Measurements from ENCODE around the gene HPD.
A peak's percentile ranks its signal among the peaks of the same experiment; 100 is the strongest.

Gene HPD

DNA sequence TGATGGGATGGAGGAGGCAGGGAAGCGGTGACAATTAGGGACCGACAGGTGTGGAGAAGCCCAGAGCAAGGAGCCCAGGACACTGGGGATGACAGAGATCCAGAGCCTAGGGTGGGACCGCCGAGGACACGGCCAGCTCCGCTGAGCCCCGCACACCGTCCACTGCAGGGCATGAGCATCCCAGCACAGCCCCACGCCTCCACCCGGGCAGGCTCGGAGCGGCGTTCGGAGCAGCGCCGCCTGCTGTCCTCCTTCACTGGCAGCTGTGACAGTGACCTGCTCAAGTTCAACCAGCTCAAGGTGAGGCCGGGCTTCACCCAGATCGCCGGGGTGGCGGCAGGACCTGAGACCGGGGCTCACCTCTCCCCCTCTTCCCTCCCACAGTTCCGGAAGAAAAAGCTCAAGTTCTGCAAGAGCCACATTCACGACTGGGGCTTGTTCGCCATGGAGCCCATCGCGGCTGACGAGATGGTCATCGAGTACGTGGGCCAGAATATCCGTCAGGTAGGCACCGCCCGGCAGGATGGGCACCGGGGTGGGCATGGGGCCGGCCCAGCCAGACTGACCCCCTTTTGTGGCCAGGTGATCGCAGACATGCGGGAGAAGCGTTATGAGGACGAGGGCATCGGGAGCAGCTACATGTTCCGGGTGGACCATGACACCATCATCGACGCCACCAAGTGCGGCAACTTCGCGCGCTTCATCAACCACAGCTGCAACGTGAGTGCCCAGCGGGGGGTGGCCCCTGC is 31.1 kb downstream of the HPD start:
- no peak for DNase-seq

DNA sequence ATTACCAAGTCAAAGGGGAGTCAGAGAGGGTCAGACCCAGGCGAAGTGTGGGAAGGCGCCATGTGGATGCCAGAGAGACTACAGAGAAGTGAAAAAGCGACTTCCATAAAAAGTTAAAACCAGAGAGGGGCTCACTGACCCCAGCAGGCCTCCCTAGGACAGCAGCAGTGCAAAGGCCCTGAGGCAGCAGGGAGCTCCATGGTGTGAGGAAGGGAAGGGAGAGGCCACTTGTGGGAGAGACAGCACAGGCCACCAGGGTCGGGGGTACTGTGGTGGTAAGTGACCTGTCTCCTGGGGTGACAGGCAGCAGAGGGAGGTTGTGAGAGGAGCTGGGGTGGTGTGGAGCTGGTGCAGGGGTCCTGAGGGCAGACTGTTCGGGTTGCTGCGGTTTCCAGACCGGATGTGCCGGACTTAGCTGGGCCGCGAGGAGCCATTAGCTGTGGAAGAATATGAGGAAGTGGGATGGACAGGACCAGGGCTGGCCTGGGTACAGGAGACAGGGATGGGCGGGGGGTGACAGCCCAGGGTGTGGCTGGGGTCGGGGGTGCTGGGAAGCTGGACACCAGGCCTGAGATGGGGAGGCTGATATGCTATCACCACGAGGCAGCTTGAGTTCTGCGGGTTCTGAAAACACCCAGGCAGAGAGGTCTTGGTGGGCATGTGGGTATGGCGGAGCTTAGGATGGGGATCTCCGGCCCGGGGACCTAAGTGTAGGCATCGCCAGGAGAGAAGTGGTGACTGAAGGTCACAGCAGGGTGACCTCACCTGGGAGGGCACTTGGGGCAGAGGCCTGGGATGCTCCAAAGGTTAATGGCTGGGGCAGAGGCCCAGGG is 32.1 kb downstream of the HPD start:
- DNase-seq: no peak

DNA sequence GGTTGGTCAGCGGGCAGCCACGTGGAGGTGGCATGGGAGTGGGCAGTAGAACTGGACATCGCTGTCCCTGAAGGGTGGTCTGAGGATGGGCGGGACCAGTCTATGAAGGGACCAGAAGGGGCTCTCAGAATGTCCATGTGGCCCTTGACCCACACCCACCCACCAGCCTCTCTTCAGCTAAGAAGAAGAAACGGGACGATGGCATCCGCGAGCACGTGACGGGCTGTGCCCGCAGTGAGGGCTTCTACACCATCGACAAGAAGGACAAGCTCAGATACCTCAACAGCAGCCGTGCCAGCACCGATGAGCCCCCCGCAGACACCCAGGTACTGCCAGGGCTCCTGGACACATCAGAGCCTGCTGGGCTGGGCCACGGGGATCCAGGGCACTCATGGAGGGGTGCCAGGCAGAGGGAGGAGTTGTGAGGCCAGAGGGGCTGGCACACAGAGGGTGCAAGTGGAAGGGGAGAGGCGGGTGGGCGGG is 33.6 kb downstream of the HPD start:
- no peak for DNase-seq

DNA sequence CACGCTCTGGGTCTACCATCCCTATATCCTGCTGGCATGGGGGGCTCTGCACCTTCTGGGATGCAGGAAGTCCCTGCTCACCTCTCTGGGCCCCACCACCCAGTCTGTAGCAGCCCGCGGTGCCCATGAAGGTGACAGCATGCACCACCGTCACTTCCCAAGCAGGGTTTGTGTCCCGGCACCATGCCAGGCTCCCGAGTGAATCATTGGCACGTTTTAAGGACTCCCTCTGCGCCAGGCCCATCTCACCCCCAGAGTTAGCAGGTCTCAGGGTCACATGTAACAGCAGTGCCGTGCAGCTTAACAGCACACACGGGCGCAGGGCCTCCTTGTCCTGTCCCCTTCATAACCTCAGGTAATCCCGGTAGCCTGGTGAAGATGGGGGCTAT is 34.9 kb downstream of the HPD start:
- no peak for DNase-seq

DNA sequence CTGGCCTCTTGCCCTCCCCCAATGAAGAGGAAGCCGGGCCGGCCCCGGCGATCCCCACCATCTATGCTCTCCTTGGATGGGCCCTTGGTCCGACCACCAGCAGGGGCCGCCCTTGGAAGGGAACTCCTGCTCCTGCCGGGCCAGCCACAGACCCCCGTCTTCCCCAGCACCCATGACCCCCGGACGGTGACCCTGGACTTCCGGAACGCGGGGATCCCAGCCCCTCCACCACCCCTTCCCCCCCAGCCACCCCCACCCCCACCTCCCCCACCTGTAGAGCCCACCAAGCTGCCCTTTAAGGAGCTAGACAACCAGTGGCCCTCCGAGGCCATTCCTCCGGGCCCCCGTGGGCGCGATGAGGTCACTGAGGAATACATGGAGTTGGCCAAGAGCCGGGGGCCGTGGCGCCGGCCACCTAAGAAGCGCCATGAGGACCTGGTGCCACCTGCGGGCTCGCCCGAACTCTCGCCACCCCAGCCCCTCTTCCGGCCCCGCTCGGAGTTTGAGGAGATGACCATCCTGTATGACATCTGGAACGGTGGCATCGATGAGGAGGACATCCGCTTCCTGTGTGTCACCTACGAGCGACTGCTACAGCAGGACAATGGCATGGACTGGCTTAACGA is 35.4 kb downstream of the HPD start:
- no peak for DNase-seq

DNA sequence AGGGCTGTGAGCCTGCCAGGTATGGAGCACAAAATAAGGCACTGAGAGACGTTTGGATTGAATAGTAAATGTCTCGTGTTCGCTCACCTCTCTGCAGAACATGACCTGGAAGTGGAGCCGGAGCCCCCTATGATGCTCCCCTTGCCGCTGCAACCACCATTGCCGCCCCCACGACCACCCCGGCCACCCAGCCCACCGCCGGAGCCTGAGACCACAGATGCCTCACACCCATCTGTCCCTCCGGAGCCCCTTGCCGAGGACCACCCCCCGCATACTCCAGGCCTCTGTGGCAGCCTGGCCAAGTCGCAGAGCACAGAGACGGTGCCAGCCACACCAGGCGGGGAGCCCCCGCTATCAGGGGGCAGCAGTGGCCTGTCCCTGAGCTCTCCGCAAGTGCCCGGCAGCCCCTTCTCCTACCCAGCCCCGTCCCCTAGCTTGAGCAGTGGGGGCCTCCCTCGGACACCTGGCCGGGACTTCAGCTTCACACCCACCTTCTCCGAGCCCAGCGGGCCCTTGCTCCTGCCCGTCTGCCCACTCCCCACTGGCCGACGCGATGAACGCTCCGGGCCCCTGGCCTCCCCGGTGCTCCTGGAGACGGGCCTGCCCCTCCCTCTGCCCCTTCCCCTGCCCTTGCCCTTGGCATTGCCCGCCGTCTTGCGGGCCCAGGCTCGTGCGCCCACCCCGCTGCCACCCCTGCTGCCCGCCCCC is 36.1 kb downstream of the HPD start:
- no peak for DNase-seq

DNA sequence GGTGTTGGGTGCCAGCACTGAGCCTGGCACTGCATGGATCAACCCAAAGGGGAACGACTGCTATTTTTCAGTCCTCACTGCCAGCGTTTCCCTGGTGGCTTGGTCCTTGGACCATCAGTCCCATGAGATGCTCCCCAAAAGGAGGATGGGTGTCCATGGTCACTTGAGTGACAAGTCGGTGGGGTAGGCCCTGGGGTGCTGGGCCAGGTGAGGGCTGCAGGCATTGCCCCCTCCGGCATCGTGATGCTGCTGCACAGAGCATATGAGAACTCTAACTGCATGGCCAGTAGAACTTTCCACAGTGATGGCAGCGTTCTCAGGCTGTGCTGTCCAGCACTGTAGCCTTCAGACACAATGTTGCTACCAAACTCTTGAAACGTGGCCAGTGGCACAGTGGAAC is 38.6 kb downstream of the HPD start:
- no peak for DNase-seq

DNA sequence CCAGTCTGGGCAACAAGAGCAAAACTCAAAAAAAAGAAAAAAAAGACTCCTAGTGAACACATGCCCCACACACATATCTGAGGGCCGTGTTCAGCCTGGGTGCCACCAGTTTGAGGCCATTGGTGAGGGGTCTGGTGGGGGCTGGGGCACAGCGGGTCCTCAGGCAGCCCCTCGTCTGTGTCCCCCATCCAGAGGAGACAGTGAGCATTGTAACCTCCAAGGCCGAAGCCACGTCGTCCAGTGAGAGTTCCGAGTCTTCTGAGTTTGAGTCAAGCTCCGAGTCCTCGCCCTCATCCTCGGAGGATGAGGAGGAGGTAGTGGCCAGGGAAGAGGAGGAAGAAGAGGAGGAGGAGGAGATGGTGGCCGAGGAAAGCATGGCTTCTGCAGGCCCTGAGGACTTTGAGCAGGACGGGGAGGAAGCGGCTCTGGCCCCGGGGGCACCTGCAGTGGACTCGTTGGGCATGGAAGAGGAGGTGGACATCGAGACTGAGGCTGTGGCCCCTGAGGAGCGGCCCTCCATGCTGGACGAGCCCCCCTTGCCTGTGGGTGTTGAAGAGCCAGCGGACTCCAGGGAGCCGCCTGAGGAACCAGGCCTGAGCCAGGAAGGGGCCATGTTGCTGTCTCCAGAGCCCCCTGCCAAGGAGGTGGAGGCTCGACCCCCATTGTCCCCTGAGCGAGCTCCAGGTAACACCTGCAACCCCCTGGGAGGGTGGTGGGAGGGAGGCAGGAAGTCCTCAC is 39.3 kb downstream of the HPD start:
- DNase-seq: no peak

DNA sequence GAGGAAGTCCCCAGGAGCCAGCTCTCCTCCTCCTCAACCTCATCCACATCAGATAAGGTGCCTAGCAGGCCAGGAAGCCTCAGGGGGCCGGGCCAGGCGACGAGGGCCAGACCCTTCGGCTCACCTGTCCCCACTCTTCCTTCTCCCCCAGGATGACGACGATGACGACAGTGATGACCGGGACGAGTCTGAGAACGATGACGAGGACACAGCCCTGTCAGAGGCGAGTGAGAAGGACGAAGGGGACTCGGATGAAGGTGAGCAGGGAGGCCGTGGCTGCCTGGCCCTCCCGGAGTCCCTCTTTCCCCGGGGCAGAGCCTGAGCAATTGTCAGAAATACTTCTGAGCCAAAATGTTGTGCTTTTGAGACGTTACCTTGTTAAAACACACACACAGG is 41.0 kb downstream of the HPD start:
- DNase-seq: no peak

DNA sequence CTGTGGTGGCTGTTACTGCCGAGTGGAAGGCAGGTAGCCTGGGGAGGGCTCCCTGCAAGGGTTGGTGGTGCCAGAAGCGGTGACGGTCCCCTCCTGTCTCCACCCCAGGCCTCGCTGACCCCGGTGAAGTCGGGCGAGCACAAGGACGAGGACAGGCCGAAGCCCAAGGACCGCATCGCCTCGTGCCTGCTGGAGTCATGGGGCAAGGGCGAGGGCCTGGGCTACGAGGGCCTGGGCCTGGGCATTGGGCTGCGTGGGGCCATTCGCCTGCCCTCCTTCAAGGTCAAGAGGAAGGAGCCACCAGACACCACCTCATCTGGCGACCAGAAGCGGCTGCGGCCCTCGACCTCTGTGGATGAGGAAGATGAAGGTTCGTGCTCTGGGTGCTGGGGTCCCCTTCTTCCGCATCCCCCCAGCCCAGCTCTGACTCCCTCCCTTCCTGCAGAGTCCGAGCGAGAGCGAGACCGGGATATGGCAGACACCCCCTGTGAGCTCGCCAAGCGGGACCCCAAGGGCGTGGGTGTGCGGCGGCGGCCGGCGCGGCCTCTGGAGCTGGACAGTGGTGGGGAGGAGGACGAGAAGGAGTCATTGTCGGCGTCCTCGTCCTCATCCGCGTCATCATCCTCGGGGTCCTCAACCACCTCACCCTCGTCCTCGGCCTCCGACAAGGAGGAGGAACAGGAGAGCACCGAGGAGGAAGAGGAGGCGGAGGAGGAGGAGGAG is 41.6 kb downstream of the HPD start:
- no peak for DNase-seq

DNA sequence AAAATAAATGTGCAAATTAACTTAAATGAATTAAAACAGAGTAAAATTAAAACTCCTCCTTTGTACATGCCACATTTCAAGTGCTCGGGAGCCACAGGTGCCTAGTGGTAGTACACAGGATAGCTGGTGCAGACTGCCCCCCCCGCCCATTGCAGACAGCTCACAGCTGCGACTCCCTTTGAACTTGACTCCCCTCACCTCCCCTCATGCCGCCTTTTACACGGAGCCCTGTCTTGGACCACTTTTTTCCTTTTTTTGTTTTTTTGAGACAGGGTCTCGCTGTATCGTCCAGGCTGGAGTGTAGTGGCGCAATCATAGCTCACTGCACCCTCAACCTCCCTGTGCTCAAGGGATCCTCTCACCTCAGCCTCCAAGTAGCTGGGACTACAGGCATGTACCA is 43.4 kb downstream of the HPD start:
- DNase-seq: no peak

DNA sequence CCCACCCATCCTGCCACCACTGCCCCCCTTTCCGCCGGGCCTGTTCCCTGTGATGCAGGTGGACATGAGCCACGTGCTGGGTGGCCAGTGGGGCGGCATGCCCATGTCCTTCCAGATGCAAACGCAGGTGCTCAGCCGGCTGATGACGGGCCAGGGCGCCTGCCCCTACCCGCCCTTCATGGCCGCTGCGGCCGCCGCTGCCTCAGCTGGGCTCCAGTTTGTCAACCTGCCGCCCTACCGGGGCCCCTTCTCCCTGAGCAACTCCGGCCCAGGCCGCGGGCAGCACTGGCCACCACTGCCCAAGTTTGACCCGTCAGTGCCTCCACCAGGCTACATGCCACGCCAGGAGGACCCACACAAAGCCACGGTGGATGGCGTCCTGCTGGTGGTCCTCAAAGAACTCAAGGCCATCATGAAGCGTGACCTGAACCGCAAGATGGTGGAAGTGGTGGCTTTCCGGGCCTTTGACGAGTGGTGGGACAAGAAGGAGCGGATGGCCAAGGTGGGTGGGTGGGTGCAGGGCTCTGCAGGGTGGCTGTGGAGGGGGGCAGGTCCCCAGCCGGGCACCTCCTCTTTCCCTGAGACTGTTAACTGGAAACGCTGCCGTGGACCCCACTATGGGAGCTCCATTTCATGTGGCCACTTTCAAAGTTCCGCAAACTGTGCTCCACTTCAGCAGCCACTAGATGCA is 44.1 kb downstream of the HPD start:
- DNase-seq: no peak

DNA sequence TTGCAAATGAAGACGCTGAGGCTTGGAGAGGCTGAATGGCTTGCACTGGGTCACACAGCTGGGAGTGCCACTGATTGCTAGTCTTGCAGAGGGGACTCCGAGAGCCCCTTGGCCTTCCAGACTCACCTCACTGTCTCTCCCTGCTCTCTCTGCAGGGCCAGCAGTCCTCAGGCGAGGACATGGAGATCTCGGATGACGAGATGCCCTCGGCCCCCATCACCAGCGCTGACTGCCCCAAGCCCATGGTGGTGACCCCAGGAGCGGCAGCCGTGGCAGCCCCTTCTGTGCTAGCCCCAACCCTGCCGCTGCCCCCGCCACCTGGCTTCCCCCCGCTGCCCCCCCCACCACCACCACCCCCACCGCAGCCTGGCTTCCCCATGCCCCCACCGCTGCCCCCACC is 44.7 kb downstream of the HPD start:
- DNase-seq: no peak

DNA sequence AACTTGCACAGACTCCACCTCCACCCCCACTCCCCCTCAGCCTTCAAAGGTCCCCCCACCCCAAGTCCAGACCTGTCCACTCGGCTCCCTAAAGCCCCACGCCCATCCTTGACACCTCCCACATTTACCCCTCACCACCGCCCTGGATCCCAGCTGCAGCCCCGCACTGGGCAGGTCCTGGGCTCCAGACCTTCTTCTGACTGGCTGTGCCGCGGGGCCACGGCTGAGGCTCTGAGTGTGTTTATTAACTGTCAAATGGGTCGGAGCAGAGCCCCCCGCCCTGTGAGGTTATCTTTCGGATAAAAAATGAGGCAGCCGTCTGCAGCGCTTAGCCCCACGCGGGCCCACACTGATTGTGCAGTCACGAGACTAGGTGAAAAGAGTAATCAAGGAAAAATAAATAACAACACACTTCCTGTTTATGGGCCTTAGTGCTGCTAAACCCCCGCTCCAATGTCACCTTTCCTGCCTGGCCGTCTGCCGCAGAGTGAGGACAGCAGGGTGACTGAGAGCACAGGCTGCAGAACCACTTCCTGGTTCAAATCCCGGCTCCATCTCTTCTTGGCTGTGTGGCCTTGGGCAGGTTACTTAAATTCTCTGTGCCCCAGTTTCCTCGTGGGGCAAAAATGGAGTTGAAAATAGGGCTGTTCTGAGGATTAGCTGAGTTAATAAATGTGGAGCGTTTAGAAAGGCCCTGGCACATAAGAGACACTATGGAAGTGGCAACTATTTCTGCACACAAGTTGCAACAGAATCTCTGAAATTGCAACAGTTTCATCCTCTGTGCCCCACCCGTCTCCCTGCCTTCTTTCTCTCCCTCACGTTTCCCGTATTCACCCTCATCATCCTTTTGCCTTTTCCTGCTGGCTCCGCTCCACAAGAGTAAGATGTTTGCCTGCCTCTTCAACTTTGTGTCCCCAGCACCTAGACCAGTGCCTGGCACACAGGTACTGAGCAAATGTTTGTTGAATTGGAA is 45.5 kb downstream of the HPD start:
- no peak for DNase-seq

DNA sequence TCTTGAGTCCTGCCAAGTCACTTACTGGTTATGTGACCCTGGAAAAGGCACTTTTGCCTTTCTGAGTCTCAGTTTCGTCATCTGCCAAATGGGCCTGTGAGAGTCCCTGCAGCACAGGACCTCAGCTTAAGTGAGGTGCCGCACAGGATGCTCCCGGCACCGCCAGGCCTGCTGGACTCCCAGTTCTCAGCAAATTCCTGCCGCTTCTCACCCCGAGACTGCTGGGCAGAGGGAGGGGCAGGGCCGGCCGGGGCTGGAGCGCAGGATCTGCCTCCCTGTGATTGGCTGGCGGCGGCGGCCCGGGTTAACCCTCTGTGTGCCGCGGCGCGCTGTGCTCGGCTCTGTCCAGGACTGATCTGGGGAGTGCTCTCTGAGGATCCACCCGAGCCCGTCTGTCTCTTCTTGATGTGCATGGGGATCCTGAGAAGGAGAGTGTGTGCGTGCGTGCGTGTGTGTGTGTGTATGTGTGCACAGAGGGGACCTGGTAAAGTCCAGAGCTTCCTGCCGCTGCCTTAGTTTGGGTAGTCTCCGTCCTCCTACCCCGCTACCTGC is 46.3 kb downstream of the HPD start:
- no peak for DNase-seq

DNA sequence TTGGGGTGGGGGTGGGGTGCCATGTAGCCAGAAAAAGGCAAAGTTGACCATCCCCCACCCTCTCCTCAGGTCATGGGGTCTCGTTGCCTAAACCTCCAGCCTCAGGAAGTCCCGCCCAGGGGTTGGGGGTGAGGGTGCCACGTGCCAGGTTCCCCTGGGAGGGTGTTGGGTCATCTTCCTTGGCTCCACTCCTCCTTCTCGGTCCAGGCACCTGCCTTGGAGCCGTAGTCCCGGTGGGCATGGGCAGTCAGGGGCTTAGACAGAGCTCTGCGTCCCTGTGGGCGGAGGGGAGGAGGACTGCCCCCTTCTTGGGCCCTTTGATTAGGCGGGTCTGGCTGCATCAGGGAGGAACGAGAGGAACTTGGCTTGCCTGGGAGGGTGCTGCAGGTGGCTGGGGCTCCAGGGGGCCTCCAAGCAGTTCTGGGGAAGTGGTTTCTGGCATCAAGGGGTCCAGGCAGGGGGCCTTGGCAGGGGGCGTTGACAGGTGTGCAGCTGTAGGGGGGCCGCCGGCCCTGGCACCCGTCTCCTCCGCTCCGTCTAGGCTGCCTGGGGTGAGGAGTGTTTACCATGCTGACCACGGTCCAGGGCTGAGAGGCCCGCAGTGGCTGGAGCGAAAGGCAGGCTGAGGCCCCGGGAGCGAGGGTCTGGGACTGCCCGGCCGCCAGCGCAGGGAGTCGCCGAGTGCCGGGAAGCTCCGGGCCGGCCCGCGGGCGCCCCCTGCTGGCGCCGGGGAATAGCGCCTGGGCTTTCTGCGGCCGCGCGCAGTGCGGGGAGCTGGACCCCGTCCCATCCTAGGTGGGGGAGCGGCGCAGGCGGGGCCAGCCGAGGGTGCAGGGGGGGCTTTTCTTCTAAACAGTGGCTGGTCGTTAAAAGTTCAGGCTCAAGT is 47.0 kb downstream of the HPD start:
- DNase-seq: peak; percentile 59

DNA sequence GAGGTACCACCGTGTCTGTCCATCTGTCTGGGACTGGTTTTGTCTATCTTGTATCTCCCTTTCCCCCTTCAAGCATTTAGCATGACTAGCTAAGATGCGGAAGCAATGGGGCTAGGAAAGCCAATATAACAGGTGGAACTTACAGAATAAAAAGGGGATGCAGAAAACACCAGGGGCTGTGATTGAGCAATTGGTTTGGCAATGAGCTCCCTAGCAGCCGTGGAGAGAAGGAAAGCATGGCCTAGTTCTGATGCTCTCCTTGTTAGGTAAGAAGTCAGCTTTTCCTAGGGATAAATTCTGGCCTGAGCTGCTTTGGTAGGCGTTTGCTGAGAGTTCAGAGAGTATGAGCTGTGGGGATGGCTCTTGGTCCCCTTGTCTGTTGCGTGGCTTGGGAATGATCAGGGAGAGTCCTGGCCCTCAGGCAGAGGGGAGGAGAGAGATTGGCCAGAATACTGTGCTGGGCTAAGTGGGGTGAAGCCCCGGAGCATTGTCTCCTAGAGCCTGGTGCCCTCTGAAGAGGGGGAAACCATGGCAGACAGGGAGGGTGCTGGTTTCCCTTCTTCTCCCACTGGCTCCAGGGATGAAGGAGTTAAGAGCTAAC is 47.7 kb downstream of the HPD start:
- DNase-seq: no peak

DNA sequence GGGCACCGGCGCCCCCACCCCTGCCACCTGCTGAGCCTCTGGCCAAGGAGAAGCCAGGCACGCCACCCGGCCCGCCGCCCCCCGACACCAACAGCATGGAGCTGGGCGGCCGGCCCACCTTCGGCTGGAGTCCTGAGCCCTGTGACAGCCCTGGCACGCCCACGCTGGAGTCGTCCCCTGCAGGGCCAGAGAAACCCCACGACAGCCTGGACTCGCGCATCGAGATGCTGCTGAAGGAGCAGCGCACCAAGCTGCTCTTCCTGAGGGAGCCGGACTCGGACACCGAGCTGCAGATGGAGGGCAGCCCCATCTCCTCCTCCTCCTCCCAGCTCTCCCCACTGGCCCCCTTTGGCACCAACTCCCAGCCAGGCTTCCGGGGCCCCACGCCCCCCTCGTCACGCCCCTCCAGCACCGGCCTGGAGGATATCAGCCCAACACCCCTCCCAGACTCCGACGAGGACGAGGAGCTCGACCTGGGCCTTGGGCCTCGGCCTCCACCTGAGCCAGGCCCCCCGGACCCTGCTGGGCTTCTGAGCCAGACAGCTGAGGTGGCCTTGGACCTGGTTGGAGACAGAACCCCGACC is 48.3 kb downstream of the HPD start:
- DNase-seq: no peak

Data from effector CD8-positive, alpha-beta T cell (primary cell).